ENCODE results near the gene GAB2. TPM values are rescaled to one million over a fixed set of nuclear protein-coding genes. Genes with fewer than 3 reads are reported as not detected.

The GAB2 gene
- total RNA-seq, 1 donor from 2014 or later, result 6.6 TPM

GRCh38 chr11:78193806-78194205, 223.8 kb downstream of the GAB2 start:
- TF ChIP-seq CTCF (IDR thresholded peaks at IDR 0.05; ENCODE audit: insufficient read depth, low read length, severe bottlenecking), result no peak
- Histone ChIP-seq H3K36me3 (ENCODE audit: control insufficient read depth, insufficient read depth, low read length) (peaks cover 6% of the 10 kb centered on the region), H3K4me3 (ENCODE audit: low read depth, low read length) (no peak overlapping the region), H3K27me3 (ENCODE audit: control insufficient read depth, insufficient read depth, low read length) (no peaks in the 10 kb centered on the region)
- DNase-seq (ENCODE audit: low read depth) (no peak), FAIRE-seq (no peak)

DNA sequence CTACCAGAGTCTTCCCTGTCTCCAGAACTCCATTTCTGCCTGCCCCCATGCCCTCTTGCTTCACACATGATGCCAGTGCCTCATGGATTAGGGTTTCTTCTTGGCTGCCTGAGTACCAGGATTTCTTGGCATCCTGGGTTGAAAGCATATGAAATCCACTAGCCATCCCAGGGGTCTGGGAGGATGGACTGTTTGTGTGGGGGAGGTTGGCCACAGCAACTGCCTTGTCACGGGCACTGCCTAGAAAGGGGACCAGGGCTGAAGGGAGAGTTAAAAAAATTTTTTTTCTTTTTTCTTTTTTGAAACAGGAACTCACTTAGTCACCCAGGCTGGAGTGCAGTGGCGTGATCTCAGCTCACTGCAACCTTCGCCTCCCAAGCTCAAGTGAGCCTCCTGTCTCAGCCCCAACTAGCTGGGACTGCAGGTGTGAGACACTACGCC, 224.7 kb downstream of the GAB2 start:
- Histone ChIP-seq H3K4me3 (ENCODE audit: low read depth, low read length) (no peak overlapping the region), H3K36me3 (ENCODE audit: control insufficient read depth, insufficient read depth, low read length) (peaks cover 6% of the 10 kb centered on the region), H3K27me3 (ENCODE audit: control insufficient read depth, insufficient read depth, low read length) (no peaks in the 10 kb centered on the region)
- DNase-seq (ENCODE audit: low read depth) (no peak), FAIRE-seq (no peak)
- TF ChIP-seq CTCF (IDR thresholded peaks at IDR 0.05; ENCODE audit: insufficient read depth, low read length, severe bottlenecking), result no peak

DNA sequence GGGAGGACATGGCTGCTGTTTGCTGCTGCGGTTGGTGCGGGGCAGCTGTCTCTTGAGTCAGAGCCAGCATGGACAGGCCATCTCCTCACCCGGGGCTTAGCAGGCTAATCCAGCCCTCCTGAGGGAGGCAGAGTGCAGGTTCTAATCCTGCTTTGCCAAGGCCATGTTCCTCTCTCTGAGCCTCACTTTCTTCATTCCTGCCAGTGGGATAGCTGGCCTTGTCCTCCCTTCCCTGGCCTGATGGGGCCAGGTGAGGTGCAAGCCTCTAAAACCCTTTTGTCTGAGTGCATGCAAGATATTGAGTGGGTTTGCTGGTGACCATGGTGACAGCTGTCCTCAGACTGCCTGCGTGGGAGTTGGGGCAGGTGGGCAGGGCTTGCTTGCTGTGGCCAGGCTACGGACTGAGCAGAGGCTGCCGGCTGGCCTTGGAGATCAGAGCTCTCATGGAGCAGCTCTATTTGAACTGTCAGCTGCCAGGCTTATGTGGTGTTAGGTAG, 225.3 kb downstream of the GAB2 start:
- DNase-seq (ENCODE audit: low read depth), result no peak
- no peak for TF ChIP-seq CTCF (IDR thresholded peaks at IDR 0.05; ENCODE audit: insufficient read depth, low read length, severe bottlenecking)

GRCh38 chr11:78190871-78191538, 226.6 kb downstream of the GAB2 start:
- FAIRE-seq, result no peak

More for the DNA sequence above, 225.3 kb downstream of the GAB2 start:
- Histone ChIP-seq H3K36me3 (ENCODE audit: control insufficient read depth, insufficient read depth, low read length) (peaks cover under 1% of the 10 kb centered on the region), H3K27me3 (ENCODE audit: control insufficient read depth, insufficient read depth, low read length) (no peaks in the 10 kb centered on the region), H3K4me3 (ENCODE audit: low read depth, low read length) (no peak overlapping the region)
- FAIRE-seq, result no peak

DNA sequence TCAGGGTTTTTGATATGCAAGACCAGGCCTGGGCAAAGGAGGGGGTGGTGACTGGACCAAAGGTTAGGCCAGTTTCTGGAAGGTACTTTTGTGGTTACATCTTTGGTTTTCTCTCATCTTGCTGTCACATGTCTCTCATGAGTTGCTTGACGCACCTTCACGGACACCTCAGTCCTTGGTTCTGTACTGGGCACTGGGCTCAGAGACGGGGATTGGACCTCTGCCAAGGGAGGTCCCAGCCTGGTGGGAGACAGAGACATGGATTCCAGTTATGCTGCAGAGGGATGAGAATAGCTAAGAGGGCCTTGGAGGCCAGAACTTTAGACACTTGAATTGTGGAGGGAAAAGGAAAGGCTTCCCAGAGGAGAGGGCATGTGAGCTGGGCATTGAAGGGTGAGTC, 227.2 kb downstream of the GAB2 start:
- H3K27me3 ChIP-seq (ENCODE audit: control insufficient read depth, insufficient read depth, low read length), result no peaks in the 10 kb centered on the region
- TF ChIP-seq CTCF (IDR thresholded peaks at IDR 0.05; ENCODE audit: insufficient read depth, low read length, severe bottlenecking), result no peak
- H3K36me3 ChIP-seq (ENCODE audit: control insufficient read depth, insufficient read depth, low read length), result no peaks in the 10 kb centered on the region
- FAIRE-seq, result no peak
- DNase-seq (ENCODE audit: low read depth), result no peak
- no peak overlapping the region for H3K4me3 ChIP-seq (ENCODE audit: low read depth, low read length)

More at GRCh38 chr11:78190871-78191538, 226.6 kb downstream of the GAB2 start:
- Histone ChIP-seq H3K36me3 (ENCODE audit: control insufficient read depth, insufficient read depth, low read length) (no peaks in the 10 kb centered on the region), H3K4me3 (ENCODE audit: low read depth, low read length) (no peak overlapping the region), H3K27me3 (ENCODE audit: control insufficient read depth, insufficient read depth, low read length) (no peaks in the 10 kb centered on the region)
- no peak for TF ChIP-seq CTCF (IDR thresholded peaks at IDR 0.05; ENCODE audit: insufficient read depth, low read length, severe bottlenecking)
- no peak for DNase-seq (ENCODE audit: low read depth)

GRCh38 chr11:78189851-78190250, 227.8 kb downstream of the GAB2 start:
- FAIRE-seq (no peak), DNase-seq (ENCODE audit: low read depth) (no peak)
- Histone ChIP-seq H3K27me3 (ENCODE audit: control insufficient read depth, insufficient read depth, low read length) (no peaks in the 10 kb centered on the region), H3K36me3 (ENCODE audit: control insufficient read depth, insufficient read depth, low read length) (no peaks in the 10 kb centered on the region), H3K4me3 (ENCODE audit: low read depth, low read length) (no peak overlapping the region)
- TF ChIP-seq CTCF (IDR thresholded peaks at IDR 0.05; ENCODE audit: insufficient read depth, low read length, severe bottlenecking), result no peak
